HG02759 (cell line): ENCODE data around the gene DPH7.
"Not testable (repeated sequence)": the region's sequence is repeated elsewhere in the genome, so short reads cannot be mapped to it uniquely, and the experiment has no call there.

ENCODE experiments used
- ATAC-seq: cut with Tn5 transposase; IDR thresholded peaks from one replicate; pipeline ENCODE4 v1.9.1; 2021; ENCODE audit warnings: mild to moderate bottlenecking, moderate library complexity; ENCODE audit not compliant: unreplicated experiment

Gene DPH7

DNA sequence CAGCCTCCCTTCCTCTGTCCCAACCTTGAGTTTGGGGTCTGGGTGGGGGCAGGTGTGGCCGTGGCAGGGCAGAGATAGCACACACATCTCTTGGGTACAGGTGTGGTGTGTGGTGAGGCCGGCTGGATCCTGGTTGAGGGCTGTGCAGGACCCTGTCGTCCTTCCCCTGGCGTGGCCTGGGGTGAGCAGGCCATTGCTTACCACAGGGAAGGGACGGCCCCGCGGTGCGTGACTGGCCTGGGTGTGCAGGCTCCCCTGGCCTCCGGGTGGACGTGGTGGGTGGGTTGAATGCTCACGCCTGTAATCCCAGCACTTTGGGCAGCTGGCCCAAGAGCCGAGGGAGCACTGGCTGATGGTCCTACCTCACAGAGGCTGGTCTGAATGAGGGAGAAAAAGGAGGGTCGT, 28.0 kb upstream of the DPH7 start:
- ATAC-seq, result no peak

DNA sequence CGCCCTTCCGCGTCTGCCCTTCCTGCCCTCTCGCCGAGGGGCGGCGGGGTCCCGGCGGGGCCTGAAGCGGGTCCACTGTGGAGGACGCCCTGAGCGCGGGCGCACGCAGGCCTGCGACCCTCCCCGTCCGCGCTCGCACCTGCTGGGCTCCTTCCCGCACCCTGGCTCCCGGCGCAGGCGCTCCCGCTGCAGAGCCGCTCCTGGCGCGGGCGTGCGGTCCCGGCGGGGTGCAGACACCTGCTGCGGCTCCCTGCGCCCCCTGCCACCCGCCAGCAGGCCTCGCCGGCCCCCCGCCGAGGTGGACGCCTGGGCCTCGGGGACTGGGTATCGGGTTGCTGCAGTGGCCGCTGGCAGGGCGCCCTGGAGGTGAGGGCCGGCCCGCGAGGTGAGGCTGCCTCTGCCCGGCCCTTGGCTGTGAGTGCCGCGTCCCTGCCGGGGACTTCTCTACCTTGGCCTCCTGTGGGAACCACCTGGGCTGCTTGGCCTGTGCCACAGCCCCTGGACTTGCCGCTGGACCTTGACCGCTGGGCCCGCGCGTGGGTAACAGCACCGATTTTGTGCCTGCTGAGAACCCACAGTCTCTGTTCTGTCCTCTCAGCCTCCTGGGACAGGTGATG, 27.4 kb upstream of the DPH7 start:
- ATAC-seq, result peak; percentile 16

DNA sequence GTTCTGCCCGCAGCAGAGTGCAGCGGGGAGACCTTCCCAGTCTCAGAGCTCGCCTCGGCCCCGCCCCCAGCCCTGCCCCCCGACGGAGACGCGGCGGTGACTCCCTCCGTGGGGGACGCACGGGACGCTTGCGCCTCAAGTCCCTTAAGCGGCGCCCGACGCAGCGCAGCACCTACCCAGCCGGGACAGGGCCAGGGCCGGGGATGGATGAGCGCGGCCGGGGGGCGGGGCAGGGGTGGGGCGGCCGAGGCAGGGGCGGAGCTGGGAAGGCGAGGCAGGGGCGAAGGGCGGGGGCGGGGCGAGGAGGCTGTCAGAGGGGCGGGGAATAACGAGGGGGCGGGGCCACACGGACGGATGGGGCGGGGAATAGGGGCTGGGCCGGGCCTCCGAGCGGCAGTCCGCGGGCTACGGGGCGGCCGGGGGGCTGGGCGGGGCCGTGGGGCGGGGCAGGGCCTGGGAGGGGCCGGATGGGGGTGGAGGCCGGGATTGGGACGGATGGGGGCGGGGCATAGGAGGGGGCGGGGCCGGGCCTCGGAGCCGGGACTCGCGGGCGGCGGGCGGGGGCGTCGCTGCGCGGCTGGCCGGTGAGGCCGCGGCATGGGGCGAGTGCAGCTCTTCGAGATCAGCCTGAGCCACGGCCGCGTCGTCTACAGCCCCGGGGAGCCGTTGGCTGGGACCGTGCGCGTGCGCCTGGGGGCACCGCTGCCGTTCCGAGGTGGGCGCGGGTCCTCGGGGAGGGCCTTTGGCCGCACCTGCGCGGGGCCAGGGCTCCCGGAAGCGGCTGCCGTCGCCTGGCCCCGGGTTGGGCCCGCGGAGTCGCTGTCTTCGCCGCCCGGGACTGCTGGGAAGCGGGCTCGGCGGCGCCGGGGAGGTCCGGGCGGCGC, 26.6 kb upstream of the DPH7 start, which contains the start of gene ARRDC1:
ARRDC1 (plus strand) TSS at position 566 of the 884 bp plus-strand sequence; CDS start at position 598, 32 bp downstream.
- peak; percentile 81 for ATAC-seq

DNA sequence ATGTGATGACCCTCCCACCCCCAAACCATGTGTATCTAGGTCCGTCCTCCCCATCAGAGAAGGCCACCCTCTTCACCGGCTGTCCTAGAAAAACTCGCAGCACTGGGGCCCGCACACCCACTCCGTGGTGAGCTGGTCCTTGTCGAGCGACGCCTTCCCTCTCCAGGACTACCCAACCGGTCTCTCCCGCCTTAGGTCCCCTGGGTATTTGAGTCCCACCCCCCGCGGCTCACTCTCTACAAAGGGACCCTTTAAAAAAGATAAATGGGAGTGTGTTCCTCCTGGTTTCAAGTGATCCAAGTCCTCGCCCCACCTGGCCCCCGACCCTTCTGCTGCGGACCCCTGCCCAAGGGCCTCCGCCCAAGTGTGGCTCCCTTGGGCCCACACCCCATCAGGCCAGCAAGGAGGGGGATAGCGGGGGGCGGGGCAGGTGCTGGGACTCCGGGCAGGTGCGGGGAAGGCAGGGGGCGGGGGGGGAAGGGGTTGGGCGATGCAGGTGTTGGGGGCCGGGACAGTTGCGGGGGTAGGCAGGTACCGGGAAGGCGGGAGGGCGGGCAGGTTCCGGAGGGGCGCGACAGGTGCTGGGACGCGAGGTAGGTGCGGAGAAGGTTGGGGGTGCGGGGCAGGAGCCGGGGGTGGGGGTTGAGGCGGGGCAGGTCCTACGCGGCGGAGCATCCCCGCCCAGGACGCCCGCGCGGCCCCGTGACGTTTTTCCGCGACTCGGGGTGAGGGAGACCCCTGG, 25.8 kb upstream of the DPH7 start:
- no peak for ATAC-seq

DNA sequence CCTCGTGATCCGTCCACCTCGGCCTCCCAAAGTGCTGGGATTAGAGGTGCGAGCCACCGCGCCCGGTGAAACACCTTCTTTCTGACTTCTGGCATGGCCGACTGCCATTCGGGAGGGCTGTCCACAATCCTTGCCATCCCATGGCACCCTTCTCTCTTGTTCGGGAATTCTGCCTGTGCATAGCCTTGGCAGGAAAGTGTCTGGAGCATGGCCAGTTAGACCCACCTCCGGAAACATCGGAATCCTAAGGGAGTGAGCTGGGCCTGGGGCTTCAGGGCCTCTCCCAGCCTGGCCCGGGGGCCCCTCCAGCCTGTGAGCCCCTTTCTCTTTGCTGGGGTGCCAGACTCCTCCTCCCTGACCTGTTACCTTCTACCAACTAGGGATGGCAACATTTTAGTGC, 25.2 kb upstream of the DPH7 start:
- ATAC-seq, result no peak

DNA sequence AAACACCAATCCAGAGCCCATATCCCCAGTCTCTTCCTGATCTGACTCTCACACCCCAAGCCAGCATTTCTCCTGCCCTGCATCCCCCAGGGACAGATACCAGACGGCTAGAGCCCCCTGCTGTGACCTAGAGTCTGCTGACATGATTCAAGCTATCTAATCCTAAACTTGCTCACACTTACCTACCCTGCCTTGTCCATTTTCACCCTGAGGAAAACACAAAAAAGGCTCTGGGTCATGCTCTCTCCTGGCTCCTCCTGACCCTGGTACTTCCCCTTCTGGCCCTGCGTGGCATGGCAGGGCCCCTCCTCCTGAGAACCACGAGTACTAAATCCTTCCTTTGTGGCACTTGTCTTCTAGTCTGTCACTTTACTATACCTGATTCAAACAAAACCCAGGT, 23.9 kb upstream of the DPH7 start:
- no peak for ATAC-seq

DNA sequence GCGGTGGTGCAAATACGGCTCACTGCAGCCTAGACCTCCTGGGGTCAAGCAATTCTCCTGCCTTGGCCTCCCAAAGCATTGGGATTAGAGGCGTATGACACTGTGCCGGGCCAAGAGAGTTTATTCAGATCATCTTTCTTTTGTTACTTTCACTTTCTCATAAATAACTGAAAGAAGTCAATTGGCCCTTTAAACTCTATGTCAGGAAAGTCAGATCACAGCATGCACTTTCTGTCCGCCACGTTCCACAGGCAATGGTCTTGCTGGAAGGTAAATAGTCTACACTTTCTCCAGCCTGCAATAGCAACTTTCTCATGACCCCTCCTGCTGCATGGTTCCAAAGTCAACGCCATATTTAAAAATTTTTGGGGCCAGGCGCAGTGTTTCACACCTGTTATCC, 20.2 kb upstream of the DPH7 start:
- no peak for ATAC-seq

DNA sequence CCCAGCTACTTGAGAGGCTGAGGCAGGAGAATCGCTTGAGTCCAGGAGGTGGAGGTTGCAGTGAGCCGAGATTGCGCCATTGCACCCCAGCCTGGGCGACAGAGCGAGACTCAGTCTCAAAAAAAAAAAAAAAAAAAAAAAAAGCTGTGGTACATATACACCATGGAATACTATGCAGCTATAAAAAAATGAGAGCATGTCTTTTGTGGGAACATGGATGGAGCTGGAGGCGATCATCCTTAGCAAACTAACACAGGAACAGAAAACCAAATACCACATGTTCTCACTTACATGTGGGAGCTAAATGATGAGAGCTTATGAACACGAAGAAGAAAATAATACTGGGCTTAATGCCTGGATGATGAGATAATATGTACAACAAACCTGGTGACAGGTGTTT, 17.9 kb upstream of the DPH7 start:
- not testable (repeated sequence) for ATAC-seq

DNA sequence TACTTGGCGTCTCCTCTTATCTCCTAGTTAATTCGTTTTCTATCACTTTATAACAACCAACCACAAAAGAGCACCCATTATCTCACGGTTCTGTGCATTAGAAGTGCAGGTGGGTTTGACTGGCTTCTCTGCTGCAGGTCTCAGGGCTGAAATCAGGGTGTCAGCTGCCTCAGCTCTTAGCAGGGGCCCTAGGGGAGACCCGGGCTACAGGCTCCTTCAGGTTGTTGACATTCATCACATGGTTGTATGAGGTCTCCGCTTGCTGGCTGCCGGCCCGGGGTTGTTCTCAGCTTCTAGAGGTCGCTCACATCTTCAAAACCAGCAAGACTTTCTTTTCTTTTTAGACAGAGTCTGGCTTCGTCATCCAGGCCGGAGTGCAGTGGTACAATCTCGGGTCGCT, 14.5 kb upstream of the DPH7 start:
- no peak for ATAC-seq

DNA sequence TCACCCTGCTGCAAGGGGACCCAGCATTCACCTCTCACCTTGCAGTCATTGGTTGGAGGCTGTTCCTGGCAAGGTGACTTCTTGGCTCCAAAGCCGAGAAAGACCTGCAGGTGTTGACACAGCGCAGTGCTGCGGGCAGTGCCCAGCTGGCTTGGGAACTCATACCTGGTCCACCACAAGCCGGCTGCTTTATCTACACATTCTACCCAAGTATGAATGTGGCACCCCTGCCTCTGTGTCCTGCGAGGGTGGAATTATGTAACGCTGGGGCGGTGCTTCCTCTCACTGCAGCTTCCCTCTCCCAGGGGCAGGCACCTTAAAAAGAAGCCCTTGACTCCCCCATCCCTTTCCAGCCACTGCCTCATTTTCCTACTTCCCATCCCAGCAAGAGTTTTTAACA, 14.0 kb upstream of the DPH7 start:
- ATAC-seq, result no peak

DNA sequence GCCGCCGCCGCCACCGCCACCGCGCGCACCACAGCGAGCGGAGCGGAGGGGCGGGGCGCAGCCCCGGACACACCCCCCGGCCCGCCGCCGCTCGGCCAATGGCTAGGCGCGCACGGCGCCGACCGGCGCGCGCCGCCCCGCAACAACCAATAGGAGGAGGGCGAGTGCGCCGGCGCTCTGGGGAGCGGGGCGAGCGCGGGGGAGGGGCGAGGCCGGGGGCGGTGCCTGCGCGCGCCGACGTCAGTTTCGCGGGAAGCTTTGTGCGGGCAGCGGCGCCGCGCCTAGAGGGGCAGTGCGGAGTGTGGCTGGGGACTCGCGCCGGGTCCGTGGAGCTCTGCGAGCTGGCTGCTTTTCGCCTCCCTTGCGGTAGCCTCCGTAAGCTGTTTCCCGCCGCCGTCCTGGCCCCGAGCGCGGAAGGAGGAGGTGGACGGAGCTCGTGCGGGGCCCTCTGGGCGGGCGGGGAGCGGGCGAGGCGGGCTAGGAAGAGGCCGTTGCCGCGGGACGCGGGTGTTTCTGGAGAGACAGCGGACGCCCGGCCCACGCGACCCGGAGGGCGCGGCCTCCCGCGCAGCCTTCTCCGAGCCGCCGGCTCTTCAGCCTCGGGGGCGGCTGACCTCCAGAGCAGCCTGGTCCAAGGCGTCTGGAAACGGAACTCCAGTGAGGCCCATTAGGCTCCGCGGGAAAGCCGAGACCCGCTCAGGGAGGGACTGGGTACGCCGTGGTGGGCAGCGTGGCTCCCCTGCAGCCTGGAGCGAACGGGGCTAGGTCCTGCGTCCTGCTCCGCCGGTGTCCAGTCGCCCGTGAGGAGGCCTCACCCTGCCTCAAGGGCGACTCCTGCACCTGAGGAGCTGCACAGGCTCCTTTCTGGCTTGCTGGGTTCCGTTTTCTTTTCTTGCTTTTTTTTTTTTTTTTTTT, 12.0 kb upstream of the DPH7 start, which contains the start of gene ZMYND19:
ZMYND19 (minus strand) TSS at position 44 of the 915 bp plus-strand sequence. CDS start 249 bp downstream, outside the sequence.
- ATAC-seq, result peak; percentile 88

DNA sequence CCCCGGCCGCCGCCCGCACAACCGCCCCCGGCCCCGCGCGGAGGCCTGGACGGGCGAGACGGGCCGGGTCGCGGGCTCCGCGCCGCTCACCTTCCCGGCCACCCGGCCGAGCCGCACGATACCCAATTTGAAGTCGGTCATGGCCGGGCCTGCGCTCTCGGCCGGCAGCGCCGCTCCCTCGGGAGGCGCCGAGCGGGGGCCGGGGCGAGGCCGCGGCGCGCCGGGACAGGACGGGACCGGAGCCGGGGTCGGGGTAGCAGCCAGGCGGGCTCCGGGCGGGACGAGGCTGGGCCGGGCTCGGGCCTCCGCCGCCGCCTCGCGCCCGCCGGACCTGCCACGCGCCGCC, 11.4 kb upstream of the DPH7 start:
- ATAC-seq, result no peak

DNA sequence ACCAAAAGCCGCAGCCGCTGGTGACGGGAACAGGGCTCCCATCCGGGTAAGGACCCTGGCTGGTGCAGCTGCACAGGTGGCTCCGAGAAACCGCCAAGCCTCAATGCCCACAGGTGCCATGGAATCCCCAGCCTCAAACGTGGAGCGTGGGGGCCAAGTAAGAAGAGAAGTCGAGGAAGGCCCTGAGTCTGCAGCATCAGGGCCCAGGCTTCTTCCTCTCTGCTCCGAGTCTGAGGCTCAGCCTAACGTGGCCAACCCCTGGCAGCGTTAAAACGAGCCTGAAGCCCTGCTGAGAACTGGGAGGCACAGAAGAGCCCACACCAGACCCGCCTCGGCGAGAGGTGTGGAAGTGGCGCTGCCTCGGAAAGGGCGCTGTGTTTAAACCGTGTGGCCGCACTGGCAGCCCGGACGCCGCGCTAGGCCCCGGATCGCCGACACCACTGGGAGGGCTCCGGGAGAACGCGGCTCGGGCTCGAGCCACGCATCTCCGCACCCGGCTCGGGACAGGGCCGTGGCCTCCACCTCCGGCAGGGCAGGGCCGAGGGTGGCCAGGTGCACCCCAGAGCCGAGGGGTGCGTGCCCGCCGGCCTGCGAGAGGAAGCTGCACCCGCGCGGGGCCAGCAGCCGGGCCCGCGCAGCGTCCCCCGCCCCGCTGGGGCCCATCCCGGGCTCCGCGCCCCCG, 10.9 kb upstream of the DPH7 start:
- ATAC-seq, result peak; percentile 18

DNA sequence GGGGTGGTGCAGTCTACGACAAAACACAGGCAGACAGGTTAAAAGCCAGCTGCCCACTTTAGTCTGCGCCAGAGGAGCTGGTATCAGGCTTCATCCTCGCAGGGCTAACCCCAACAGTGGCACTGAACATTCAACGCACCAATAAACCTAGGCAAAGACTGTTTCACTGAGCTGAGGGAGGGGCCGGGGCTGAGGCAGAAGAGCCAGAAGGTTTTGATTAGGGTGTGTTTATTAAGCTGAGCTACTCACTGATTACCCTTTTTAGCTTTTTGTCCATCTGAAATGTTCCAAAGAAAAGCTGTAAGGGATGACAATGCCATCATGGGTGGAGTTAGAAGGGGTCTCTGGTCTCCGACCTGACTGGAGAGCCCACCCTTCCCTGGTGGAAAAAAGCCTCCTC, 10.2 kb upstream of the DPH7 start:
- ATAC-seq, result no peak

DNA sequence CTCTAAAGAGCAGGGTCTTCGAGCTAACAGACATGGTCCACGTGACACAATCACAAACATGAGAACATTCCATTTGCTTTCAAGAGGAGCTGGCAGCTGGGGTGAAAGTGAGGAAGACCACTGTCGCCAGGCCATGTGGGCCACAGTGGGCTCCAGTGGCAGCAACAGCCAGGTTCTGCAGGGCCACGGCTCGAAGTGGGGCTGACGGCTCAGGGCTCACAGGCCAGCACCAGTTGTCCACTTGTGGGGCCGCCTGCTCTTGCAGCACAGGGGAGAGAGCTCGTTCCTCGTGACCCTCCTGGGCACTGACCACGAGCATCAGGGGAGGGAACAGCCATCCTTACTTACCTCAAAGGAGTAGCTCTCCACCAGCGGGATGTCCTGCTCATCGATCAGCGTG, 9.6 kb upstream of the DPH7 start:
- no peak for ATAC-seq

DNA sequence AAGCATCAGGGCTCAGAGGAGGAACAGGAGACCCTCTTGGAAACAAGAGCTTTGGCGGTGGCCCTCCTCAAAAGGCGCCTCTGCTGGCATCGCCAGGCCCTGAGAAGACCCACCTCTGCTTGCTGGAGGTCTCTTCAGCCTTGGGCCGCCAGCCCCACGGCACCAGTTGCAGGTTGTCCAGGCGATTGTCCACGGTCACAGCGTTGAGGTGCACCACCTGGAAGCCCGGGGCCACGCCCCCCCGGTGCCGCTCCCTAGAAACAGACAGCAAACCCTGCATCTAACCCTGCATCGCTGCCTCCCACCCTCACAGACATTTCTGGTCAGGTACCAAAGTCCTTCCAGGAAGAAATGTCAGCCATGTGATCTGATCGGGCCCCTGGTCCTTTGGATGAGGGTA, 8.1 kb upstream of the DPH7 start:
- ATAC-seq, result no peak

DNA sequence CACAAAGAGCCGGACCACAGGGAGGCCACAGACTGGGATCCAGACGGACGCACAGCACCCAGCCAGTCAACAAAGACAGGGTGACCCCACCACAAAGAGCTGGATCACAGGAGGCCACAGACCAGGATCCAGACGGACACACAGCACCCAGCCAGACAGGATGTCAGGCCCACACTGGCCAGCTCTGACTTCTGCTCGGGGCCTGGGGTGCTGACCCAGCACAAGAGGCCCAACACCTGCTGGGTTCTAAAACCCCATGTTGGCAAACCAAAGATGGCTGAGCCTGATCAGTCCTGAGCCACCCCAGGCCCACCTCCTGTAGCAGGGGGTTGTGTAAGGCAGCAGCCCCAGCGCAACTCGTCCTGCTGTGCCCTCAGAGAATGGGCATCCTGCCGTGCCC, 5.2 kb upstream of the DPH7 start:
- no peak for ATAC-seq

DNA sequence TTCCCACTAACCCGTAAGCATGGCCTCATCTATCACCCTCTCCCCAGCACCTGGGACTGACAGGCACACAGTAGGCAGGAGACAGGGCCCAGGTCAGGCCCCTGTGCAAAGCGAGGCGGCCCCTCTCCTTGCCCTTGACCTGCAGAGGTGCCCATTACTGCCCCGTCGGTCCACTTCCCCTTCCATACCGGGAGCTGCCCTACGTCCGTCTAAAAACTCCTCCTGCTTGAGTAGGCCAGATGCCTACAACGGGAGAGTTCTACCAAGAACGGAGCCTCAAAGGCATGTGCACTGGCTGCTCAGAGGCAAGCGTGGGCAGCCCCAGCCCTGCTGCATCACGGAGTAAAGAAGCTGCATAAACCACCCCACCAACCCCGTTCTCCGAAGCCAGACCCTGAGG, 4.6 kb upstream of the DPH7 start:
- ATAC-seq, result no peak

DNA sequence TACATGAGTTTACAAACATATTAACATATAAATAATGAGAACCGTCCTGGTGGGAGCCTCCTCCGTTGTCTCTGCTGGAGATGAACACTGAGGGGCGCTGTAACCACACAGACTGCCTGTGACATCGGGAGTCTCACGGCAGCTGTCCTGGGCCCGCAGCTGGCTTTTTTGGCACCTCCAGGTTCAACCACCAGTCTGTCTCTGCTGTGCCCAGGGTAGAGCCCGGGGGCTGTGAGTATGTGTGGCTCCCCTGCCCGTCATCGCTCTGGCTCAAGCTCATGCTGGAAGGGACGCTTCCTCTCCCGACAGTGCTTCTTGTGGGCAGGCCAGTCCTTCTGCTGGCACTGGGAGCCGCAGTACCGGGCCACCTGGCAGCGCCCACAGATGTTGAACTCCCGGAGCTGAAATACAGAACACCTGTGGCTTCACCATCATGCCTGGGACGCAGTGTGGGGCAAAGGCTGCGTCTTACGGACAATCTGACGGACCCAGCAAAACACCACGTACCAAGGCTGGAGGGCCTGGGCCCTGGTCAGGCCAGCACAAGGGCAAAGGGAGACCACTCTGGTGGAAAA, 3.6 kb upstream of the DPH7 start:
- no peak for ATAC-seq
